PC-9 (cell line): ENCODE measurements around the gene CMTM7.
"Not testable (repeated sequence)": the region's sequence is repeated elsewhere in the genome, so short reads cannot be mapped to it uniquely, and the experiment has no call there.

Source experiments
- CTCF ChIP-seq: fragments of 200-600 bp; sonication (generic); conservative IDR thresholded peaks from 2 replicates; pipeline ENCODE4 v1.6.1; 2017; ENCODE audit warnings: mixed run types, antibody characterized with exemption, mild to moderate bottlenecking, moderate library complexity
- EZH2 ChIP-seq: fragments of 200-600 bp; sonication (generic); IDR thresholded peaks from 2 replicates; pipeline ENCODE4 v1.8.0; 2017; ENCODE audit warnings: antibody characterized with exemption, low read depth

- TF ChIP-seq CTCF, EZH2: not testable (repeated sequence)
Measured at GRCh38 chr3:32472151-32472550, 80.5 kb downstream of the CMTM7 start.
